HEK293T (cell line): Measurements from ENCODE around the gene NCR3LG1.

Source experiments
- ARNT ChIP-seq: fragments of 450-650 bp; IDR thresholded peaks from 2 replicates; pipeline ENCODE4 v1.6.1; 2017; ENCODE audit warnings: mild to moderate bottlenecking
- BHLHE40 ChIP-seq: fragments of 450-650 bp; IDR thresholded peaks from 2 replicates; pipeline ENCODE4 v1.6.1; 2016; ENCODE audit warnings: mild to moderate bottlenecking, moderate library complexity, borderline replicate concordance
- CTBP1 ChIP-seq: fragments of 450-650 bp; IDR thresholded peaks from 2 replicates; pipeline ENCODE4 v1.6.1; 2016; ENCODE audit warnings: borderline replicate concordance
- ELF4 ChIP-seq: fragments of 450-650 bp; IDR thresholded peaks from 2 replicates; pipeline ENCODE4 v1.6.1; 2017; ENCODE audit warnings: antibody characterized with exemption
- FOXK2 ChIP-seq: fragments of 450-650 bp; IDR thresholded peaks from 2 replicates; pipeline ENCODE4 v1.6.1; 2016; ENCODE audit warnings: mild to moderate bottlenecking
- FOXM1 ChIP-seq: fragments of 450-650 bp; IDR thresholded peaks from 2 replicates; pipeline ENCODE4 v1.6.1; 2017; ENCODE audit warnings: mild to moderate bottlenecking, borderline replicate concordance
- HDGF ChIP-seq: fragments of 450-650 bp; IDR thresholded peaks from 2 replicates; pipeline ENCODE4 v1.6.1; 2017; ENCODE audit warnings: antibody characterized with exemption, borderline replicate concordance
- SP1 ChIP-seq: fragments of 450-650 bp; IDR thresholded peaks from 2 replicates; pipeline ENCODE4 v1.6.1; 2017
- SUZ12 ChIP-seq: fragments of 450-650 bp; IDR thresholded peaks from 2 replicates; pipeline ENCODE4 v1.6.1; 2016; ENCODE audit warnings: mild to moderate bottlenecking
- ZNF384 ChIP-seq: fragments of 450-650 bp; IDR thresholded peaks from 2 replicates; pipeline ENCODE4 v1.6.1; 2016

DNA sequence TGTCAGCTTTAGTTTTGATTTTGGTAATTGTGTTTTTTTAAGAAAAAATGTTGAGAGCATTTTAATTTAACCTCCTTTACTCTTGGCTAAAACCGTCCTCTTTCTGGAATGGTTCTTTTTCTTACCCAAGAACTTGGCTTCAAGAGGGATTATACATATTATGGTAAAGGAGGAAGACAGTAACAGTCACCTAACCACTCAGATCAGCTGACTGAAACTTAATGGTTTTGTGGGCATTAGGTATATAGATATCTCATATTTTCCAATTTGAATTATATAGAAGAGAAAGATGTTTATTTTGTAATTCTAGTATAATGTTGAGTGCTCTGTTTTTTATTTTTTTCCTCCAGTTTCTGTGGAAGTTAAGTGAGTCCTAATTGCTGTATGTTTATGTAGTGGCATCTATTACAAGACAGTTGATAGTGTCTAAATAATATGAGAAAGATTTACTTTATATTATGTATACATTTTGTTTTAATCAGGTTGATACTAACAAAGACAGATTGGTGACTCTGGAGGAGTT is 36.6 kb upstream of the NCR3LG1 start:
- TF ChIP-seq SP1, result no peak
- TF ChIP-seq ELF4, result no peak
- TF ChIP-seq SUZ12, result no peak
- TF ChIP-seq FOXK2, result no peak
- TF ChIP-seq HDGF, result no peak
- TF ChIP-seq ZNF384, result no peak
- TF ChIP-seq BHLHE40, result no peak
- no peak for TF ChIP-seq ARNT
- TF ChIP-seq FOXM1, result no peak
- no peak for TF ChIP-seq CTBP1
